NCI-H1694 (cell line): ENCODE data around the gene NUDCD3.
"Not testable (repeated sequence)": the region's sequence is repeated elsewhere in the genome, so short reads cannot be mapped to it uniquely, and the experiment has no call there.

Experiments used
- DNase-seq: peaks from one replicate; lab custom pipeline; 2025; lab: John Stamatoyannopoulos, UW

Gene NUDCD3

GRCh38 chr7:44517175-44517574, 26.7 kb upstream of the NUDCD3 start:
- DNase-seq = no peak

GRCh38 chr7:44515590-44516268, 25.3 kb upstream of the NUDCD3 start:
- no peak for DNase-seq

GRCh38 chr7:44512736-44513135, 22.3 kb upstream of the NUDCD3 start:
- DNase-seq = no peak

GRCh38 chr7:44511863-44512468, 21.5 kb upstream of the NUDCD3 start:
- DNase-seq = no peak

GRCh38 chr7:44511236-44511635, 20.8 kb upstream of the NUDCD3 start:
- no peak for DNase-seq

- DNase-seq = no peak
Measured at GRCh38 chr7:44508328-44509030, 18.0 kb upstream of the NUDCD3 start.

GRCh38 chr7:44506592-44507288, 16.3 kb upstream of the NUDCD3 start:
- DNase-seq = not testable (repeated sequence)

GRCh38 chr7:44505595-44505994, 15.1 kb upstream of the NUDCD3 start:
- DNase-seq = no peak

- no peak for DNase-seq
Measured at GRCh38 chr7:44498230-44498954, 7.9 kb upstream of the NUDCD3 start.

DNA sequence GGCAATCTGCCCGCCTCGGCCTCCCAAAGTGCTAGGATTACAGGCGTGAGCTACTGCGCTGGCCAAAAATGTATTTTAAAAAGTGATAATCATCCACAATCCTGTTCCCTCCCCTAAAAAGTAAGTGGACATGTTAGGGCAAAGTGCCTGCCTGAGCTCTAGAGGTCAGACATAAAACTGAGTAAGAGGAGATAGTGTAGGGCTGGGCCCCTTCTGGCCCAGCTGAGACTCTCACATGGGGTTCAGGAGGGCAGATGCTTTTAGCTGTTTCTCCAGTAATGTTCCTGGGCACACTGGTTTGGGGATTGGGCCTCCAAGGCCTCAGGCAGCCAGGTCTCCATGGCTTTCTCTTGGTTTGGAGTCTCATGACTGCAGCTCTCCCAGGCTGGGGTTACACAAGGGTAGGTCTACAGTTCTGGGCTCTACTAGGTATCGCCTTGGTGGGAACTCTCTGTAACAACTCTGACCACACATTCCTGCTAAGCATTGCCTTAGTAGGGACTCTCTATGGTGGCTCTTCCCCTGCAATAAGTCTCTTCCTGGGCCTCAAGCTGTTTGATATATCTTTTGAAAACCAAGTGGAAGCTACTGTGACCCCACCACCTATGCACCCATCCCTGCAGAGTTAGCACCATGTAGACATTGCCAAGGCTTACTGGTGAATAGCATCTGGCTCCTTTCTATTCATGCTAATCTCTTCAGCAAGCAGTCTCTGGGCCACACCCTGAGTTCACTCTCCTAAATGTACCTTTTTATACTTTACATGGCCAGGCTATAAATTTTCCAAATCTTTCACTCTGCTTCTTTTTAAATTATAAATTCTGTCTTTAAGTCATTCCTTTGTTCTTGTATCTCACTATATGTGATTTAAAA, 6.9 kb upstream of the NUDCD3 start:
- DNase-seq = no peak

- no peak for DNase-seq
Measured at GRCh38 chr7:44496385-44496784, 5.9 kb upstream of the NUDCD3 start.

DNA sequence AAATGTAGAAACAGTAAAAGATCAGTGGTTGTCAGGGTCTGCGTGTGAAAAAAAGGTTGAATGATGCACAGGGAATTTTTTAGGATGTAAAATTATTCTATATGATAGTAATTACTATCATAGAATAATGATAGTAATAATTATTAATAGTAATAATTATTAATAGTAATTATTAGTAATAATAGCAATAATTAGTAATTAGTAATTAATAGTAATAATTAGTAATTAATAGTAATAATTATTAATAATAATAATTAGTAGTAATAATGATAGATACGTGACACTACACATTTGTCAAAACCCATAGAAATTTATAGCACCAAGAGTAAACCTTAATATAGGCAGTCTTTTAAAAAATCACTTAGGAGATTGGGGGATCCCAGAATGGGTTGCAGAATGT, 4.5 kb upstream of the NUDCD3 start:
- no peak for DNase-seq

DNA sequence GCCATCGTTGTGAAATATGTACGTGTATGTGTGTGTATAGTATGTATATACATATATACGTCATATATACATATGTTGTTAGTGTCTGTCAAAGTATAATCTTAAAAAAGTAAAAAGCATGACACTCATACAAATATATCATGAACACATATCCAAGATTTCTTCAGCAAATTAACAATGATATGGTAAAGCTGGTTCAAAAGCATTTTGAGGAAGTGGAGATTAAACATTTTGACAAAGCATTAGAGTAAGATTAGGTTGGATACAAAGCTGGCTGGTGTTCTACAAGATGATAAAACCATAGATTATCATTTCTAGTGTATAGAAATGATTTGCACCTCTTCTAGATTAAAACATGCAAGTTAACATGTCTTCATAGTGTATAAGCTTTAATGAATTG, 771 bp upstream of the NUDCD3 start:
- no peak for DNase-seq

DNA sequence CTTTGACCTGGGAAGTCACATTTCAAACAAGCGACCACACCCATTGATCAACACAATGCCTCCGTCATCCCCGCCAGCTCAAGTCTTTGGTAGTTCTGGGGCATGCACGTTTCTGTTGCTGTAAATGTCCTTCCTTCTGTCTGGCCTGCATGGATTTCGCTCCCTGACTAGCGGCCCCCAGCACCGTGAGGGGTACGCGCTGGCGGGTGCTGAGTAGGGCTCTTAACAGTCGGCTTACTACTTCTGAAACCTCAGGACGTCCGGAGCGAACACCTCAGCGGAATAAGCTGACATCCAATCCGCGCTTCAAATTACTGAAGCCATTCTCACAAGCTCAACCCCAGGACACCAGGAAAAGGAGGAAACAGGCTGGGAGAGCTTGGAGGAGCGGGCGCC, 505 bp downstream of the NUDCD3 start:
- no peak for DNase-seq

- no peak for DNase-seq
Measured at GRCh38 chr7:44488955-44489354, 1.5 kb downstream of the NUDCD3 start.

DNA sequence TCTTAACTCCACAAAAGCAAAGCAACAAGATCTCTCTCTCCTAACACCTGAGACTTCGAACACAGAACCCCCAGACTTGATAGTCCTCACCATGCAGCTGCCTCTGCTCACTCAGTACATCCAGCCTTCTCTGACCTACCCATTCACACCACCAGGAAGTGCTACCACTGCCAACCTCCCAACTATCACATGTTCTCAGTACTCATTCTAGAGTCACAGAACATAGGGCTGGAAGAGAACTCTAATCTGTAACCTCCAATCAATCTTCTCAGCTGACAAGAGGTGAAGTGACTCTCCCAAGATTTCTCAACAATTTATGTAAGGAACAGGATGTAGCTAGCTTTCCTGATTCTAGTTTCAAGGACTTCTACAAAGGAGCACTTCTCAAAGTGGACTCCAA, 3.8 kb downstream of the NUDCD3 start:
- no peak for DNase-seq

GRCh38 chr7:44486001-44486400, 4.5 kb downstream of the NUDCD3 start:
- no peak for DNase-seq

DNA sequence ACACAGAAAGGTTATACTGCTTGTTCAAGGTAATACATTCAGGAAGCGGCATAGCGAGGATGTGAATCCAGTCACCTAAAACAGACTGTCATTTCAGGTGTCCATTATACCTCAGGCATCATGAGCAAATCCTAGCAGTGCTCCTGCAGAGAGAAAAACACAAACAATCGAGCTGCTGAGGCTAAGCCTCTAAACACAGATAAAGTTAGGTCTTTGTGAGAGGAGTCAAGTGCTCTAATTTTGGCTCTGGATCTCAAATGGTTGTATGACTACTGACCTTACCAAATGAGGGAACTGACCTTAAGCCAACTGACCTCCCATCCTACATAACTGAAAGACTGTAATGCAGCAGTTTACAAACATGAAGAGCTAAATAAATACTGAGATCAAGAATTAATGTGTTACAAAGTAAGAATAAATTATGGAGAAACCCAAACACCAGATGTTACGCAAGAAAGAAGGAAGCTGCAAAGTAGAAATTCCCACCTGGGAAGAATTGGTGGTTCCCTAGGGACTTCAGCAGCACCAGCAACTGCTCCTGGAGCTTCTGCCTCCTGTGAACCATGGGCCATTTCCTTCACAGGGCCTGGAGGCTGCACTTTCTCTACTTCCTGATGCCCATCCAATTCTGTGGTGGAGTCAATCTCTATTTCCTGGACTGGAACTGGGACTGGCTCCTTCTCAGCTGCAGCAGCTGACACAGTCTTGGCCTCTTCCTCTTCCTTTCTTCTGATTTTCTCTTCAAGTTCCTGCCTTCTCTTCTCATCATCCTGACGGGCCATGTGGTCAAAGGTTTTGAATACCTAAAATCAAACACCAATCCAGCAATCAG, 5.8 kb downstream of the NUDCD3 start:
- no peak for DNase-seq

DNA sequence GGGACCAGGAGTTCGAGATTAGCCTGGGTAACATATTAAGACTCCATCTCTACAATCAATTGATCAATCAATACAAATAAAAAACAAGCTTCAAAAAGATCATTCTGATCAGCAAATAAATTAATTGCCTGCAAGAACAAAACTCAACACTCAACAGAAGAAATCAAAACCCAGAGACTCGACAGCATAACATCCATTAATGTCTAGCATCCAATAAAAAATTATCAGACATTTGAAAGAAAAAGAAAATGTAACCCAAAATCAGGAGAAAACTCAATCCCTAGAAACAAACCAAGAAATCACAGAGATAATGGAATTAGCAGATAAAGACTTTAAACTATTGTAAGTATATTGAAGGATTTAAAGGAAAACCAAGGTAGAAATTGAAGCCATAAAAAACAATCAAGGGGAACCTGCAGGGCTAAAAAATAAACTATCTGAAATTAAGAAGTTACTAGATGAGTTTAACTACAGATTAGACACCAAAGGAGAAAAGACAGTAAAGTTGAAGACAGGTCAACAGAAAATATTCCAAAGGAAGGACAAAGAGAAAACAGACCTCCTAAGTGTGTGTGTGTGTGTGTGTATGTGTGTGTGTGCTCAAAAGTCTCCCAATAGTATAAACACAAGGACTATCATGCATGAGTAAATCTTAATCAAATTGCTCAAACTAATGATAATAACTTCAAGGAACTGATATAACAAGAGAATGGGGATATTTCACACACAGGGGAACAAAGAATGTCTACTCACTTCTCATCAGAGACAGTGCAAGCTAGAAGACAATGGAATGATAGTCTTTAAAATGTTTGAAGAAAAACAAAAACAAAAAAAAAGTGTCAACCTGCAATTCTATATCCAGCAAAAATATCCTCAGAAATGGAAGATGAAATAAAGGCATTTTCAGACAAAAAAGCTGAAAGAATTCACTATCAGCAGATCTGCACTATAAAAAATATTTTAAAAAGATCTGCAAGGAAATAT, 7.7 kb downstream of the NUDCD3 start:
- no peak for DNase-seq
